ENCODE data around the gene S100PBP. TPM values are rescaled to one million over a fixed set of nuclear protein-coding genes. Genes with fewer than 3 reads are reported as not detected.

S100PBP gene
- total RNA-seq, 1 donor from 2014 or later = 68.8 TPM

DNA sequence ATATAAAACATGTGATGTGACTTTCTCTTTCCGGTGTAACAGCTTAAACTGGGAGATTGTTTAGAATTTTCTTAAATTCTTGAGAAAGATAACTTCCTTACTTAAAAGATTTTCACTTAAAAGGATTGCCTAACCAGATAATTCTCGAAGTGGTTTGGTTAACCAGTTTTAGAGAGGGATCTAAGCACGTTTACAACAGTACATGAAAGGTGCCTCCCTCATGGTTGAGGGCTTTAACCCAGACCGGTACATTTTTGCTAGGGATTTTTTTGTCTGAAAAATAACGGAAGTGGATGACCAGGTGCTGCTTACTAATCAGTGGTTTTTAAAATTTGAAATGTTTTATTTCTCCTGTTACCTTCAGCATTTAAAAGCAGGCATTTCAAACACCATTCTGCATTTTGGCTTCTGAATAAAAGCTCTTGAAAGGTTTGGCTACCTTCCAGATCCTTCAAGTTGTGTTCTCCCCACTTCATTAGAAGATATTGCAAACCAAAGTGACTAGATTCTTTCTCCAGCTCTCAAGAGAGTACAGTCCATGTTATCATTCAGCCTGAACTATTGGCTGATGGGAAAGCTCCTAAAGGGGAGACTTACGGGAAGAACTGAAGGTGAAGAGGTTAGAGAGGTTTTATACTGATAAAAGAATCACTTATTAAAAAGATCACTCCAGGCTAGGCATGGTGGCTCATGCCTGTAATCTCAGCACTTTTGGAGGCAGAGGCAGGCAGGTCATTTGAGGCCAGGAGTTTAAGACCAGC is 12.8 kb downstream of the S100PBP start:
- DNase-seq = no peak

DNA sequence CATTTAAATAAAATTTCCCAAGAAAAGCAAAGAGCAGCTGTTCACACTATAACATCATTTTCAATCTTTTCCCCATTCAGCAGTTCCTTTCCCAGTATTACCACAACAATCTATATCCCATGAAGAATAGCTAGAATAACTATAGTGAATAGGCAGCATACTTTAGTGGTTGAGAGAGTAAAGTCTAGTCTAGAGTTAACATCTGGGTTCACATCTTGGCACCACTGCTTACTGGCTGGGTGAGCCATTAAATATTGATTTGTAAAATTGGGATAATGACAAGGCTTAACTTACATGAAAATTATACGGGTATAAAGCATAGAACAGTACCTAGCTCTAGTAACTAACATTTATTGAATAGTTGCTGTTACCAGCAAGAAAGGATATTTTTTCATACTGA is 14.4 kb downstream of the S100PBP start:
- no peak for DNase-seq

DNA sequence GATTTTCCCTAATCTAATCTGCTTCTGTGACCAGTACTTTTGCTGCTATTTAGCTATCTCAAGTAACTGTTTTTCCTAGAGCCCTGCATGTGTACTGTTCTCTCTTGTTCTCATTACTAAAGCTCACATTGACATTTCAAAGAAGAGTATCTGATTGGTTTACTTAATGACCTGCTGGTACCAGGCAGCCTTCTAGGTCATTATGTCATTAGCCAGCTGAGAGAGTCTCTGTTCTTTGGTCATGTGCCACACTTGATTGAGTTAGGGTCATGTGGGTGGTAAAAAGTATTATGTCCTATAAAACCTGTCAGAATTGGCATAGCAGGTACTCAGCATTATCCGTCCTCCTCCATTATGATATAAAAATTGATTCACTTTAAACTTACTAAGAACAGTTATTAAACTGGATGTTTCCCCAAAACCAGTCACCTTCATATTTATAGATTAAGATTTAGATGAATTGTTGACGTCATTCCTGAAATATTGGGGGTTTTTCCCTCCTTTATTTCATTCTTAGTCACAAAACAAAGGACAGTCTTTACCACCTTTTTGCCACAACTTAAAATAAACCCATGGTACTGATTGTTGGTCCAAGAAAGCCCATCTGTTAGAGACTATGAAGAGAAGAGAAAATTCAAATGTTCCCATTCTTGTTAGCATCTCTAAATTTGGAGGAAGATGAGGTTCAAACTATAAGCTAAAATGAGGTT is 31.1 kb downstream of the S100PBP start:
- DNase-seq = no peak

DNA sequence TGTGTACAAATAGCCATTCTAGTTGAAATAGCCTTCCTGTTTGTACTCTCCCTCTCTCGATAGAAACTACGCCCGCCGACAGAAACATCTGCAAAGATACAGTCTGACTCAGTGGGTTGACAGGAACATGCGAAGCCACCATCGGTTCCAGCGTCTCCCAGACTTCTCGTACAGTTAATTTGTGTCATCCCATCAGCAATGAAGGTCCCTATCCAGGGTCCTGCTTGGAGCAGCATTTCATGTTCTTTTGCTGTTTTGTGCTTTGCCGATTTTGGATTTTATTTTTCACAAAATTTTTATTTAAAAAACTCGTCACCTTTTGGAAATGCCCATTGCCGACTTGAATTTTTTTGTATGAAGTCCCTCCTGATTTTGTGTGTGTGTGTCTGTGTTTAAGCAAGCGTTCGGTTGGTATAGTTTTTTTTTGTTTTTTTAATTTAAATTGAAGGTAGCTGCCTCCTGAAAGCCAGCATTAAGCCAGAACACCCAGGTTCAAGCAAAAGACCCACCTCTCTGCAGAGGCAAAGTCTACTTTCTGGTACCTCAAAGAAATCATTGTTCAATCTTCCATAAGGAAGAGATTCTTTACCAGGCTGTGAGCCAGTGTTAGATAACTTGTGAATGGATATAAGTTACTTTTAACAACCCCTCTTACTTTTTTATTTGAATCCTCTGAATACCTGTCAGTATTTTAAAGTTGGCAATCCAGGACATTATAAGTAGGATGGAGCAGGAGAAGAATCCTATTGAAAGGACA is 38.6 kb downstream of the S100PBP start:
- DNase-seq = no peak

DNA sequence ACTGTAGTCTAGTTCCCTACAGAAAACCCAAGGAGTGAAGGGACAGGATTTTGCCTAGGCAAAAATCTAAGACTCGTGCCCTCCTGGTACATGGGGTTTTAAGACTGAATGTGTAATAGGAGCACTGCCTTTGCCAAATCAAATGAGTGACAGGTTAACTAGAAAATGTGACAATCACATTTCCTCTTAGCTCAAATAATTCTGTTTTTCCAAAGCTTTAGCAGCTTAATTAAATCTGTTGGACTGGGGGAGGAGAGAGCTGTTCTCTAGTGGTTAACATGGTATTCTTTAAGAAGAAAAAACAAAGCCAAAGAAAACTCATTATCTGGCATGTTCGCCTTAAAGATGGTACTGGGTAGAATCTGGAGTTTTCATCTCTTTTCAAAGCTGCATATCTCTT is 40.7 kb downstream of the S100PBP start:
- no peak for DNase-seq

DNA sequence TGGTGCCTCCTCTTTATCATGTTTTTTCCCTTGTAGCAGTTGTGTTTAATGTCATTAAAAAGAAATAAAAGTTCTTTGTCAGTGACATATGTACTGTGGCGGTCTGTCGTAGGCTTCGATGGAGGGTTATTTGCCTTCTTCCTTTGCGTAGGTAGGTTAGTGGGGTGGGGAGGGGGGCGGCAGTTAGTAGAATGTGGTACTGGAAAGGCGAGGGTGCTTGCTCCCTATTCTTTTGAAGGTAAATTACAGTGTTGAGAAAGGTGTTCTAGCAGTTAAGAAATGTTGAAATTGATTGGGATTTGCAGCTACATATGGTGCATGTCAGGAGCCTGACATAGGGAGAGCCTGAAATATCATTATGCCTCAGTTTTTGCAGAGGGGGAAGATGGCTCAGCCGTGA is 41.3 kb downstream of the S100PBP start:
- DNase-seq = no peak

DNA sequence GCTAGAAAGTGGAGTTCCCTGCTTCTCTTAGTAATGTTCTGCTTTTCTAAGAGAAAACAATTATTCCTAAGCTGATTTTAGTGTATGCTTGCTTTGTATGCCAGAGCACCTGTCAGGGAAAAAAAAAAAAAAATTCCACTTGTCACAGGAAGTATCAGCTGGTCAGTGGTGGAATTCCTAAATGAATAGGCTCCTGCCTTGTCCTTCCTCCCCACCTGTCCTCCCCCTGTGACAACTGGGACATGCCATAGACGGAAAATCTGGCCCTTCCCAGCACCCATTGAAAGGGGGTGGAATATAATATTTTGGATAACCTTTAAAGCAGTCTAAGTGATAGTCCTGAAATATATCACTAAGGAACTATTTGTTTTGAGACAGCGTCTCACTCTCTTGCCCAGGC is 42.5 kb downstream of the S100PBP start:
- peak; percentile 67 for DNase-seq

DNA sequence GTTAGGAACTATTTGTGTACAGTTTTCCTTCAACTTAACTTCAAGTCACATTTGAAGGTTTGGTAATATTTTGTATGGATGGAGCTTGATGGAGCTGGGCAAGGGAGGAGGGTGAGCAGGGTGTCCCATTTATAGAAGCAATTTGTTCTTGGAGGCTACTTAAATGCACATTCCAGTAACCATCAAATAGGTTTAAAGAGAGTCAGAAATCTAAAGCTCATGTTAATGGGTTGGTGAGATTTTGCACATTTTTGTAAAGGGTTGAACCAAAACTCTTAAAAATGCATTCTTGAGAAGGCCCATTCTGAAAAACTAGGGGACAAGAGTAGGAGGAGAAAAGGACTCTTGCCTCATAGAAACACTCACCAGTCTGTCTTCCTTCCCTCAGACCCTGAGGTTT is 43.1 kb downstream of the S100PBP start:
- no peak for DNase-seq

DNA sequence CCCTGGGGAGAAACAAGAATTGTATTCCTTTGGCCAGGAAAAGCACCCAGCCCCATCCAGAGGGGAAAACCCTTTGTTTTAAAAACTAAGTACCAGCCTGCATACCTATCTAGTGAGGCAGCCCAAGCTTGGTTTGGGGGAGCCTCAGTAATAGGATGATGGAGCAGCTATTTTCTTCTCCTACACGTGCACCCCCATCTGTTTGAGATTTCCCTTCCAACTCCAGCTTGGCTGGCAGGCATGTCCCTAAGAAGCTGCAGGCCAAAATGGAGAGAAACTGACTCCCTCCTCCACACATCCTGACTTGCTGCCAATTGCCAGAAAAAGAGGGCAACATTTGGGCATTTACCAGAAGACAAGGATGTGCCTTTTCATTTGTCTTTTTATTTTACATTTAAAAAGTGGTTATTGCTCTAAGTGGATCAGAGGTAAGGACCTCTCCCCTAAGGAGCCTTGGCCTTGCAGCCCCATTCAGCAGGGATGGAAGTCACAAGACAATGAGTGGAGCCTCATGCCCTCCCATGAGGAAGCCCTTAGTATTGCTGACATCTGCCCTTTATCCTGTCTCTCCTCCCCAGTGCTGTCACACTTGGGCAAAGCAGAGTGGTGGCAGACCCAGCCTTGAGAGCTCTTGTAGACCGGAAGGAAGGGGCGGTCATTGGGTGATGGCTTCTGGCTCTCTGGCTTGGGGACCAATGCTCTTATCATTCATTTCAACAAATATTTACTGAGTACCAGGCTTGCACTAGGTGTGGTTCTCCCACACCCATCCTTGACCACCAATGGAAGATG is 44.6 kb downstream of the S100PBP start:
- no peak for DNase-seq

DNA sequence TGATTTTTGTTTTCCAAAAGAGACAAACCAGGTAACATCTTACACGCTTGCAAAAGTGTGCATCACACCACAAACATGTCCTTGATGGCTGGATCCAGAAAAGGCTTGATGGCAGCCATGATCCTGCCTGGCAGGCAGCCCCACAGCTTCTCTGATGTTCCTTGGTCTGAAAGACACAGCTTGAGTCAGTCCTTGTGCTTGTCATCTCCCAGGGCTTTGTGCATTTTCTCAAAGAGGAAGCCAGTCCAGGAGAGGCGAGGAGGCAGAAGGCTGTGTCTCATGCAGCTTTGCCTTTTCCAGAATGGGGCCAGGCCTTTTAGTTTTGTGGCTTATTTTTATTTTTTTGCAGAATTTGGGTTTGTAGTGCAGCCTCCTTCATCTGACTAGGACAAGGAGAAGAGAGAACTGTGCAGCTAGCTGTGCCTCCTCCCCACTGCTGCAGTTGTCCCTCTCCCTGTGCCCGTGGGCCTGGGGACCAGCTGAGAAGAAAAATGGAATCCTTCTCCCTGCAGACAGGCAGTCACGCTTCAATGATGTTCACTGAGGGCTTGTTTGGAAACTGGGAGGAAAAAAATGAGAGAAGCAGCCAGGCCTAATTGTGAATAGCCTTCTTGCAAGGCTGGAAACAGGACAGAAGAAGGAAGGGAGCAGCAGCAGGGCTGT is 45.9 kb downstream of the S100PBP start:
- no peak for DNase-seq

DNA sequence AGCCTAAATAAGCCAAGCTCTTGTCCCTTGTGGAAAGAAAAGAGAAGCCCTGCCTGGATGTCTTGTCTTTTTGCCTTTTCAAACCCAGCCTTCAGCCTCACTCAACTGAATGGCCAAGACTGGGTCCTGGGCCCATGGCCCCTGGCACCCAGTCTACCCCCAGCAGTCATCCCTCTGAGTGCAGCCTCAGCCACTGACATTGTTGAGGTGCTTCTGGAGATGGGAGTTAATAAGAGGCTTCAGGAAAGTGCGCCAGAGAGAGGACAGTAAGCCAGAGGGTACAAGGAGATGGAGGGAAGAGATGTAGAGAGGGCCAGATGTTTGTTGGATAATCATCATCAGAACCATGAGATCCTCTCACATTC is 46.4 kb downstream of the S100PBP start:
- DNase-seq = no peak

DNA sequence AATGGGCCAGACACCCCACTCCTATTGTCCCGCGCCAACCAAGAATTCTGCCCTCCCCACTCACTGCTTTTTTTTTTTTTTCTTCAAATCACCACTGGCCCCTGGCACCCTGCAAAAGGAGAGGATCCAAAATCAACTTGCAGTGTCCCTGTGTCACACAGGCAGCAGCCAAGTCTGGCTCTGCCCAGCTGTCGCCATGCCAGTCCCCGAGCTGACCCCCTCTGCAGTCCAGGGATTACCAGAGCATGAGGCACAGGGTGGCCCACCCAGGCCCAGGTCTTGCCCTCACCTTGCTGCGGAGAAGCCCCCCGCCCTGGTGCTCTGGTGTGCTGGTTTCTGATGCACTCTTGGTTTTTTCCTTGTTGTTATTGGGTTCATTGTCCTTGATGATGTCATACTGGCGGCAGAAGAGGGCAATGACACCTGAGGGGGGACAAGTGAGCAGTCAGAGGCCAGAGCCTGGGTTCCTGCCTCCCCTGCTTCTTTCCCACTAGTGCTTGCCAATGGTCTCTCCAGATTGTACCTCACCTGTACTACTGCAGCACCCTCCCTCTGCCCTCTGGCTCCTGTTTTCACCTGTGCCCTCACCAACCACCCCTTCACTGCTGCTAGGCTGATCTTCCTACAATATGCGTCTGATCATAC is 47.0 kb downstream of the S100PBP start:
- no peak for DNase-seq

DNA sequence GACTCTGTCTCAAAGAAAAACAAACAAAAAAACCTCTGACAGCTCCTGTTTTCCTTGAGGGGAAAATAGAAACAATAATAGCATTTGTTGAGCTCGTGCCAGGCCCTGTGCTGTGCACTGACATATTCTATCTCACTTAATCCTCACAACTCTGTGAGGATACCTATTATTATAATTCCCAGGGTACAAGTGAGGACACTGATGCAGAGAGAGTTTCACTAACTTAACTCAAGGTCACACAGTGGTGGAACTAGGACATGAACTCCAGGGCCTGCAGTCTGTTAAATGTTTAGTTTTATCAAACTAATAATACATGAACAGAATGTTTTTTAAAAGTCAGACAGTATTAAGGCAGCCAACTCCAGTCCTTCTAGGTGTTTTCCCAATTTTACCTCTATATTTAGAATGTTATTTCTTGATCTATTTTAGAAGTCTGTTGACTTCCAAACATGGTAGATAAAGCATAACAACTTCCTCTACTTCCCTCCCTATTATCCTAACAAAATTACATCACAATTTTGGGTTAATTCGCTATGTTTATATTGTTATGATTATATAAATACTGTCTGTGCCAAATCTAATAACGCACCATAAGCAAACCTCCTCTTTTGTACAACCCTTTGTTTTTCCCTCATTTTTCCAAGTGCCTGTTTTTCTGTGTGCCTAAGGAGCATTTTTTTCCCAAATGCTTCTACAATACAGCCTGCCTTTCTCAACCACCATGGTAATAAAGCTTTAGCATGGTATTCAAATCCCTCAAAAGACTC is 48.4 kb downstream of the S100PBP start:
- DNase-seq = no peak

DNA sequence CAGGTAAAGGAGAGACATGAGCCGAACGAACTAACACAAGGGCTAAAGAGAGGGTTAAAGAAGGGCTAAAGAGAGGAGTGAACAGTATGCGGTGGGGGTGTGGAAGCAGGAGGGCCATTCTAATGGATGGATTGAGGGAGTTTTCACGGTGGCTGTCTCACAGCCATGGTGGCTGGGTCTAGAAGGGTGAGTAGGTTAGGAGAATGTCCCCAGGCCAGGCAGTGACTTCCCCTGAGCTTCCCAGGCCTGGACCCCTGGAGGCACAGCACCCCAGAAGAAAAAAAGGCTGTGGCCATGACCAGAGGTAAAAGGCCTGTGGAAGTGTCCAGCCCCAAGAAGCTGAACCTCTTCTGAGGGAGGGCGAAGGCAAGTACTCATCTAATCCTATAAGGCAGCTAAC is 49.7 kb downstream of the S100PBP start:
- DNase-seq = no peak

DNA sequence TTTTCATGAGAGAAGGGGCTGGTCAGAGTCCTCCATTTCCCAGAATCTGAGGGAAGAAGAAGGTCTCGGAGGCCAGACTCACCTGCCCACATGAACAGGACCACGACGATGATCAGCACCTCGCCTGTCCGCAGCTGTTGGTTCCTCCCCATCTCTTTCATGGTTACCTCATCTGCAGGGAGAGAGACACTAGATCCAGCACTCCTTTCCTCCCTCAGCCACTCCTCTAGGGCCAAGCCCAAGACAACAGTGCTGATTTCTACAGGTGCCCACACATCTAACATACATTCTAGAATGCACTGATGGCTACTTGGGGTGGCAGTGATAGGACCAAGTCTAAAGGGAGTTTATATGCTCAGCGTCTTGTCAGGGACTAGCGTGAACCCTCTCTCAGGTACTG is 50.2 kb downstream of the S100PBP start:
- no peak for DNase-seq

DNA sequence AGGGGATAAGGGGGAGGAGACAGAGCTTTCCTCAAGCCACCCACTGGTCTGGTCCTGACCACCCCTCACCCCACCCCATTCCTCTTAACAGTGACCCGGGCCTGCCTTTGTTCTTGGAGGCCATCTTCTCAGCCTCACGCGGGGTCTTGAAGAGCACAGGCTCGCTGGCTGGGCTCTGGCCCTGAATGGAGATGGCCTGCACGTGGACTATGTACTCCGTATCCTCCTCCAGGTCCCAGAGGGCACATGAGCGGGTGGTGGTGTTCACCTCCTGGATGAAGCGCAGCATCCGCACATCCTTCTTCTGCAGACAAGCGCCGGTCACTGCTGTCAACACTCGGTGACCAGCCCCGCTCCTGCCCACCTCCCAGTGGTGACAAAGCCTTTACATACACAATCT is 50.6 kb downstream of the S100PBP start:
- no peak for DNase-seq

DNA sequence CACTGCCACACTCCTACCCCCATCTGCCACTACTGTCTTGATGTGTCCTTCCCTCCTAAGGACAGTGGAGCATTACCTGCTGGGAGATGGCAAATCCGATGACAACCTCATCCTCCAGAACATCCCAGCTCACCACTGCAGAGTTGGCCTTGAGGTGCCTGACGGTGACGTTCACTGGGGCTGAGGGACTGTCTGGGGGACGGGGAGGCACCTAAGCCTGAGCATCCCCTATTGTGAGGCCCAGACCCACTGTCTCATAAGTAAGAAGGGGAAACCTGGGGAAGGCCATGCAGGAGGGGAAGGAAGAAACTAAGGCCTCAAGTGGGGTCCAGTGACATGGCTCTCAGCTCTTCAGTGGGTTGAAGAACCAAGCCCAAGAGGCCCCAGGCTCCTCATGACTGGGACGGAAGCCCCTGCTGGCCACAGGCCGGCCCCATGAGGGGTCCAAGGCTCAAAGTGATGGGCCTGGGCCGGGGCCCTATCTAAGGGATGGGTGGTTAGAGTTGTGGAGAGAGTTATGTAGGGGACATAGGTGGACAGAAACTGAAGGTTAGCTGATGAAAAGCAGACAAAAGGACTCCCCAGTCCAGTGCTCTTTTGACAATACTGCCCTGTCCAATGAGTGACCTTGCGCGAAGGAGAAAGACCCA is 51.5 kb downstream of the S100PBP start:
- DNase-seq = no peak

DNA sequence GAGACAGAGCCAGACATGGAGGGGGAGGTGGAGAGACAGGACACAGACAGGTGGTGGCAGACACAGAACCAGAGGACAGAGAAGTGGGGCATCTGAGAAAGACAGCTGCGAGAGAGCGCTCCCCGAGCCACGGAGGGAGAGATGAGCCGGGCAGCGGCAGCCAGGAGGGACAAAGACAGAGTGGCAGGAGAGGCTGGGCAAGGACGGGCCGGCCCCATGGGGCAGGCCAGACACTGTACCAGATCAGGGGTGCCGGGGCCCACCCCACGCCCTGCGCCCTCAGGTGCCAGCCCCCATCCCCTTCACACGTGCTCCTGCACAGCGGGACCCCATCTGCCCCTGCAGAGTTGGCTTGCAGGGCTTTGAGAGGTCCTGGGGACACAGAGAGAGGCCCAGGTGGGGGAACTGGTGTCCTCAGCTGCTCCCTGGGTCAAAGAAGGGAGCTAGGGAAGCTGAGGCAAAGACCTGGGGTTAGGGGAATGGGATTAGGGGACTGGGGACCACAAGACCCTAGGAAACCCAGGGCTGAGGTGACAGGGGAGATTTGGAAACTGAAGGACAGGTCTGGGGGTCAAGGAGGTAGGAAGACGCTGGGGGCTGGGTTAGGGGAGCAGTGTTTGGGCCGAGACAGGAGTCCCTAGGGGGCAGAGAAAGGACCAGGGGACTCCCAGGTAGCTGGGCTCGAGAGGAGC is 52.6 kb downstream of the S100PBP start:
- DNase-seq = peak; percentile 76

DNA sequence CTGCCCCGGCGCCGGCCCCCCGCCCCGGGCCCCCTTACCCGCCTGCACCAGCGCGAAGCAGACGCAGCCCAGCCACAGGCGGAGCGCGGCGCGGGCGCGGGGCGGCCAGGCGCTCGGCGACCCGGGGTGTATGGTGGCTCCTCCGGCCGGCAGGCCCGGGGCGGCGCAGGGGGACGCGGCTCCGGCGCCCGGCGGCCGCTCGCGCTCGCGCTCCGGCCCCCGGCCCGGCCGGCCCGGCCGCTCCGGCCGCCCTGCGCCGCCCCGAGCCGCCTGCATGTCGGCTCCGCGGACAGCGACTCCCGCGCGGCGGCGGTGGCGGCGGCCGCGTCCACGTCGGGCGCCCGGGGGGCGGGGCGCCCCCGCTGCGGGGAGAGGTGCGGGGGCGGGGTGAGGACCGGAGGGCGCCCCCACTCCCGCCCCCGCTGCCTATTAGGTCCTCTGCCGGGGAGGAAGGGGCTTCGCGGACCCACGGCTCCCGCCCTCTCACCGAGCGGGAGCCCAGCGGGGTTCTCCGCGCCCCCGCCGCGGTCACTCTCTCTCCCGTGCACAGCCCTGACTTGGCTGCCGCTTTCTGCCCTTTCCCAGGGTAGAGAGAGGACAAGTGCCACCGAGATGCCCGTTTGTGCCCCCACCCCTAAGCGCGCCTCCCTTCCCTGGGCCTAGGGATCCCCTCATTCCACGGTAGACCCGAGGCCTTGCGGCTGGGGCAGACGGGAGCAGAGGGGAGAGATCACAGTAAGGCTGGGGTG is 53.3 kb downstream of the S100PBP start, which contains the start of gene FNDC5:
Gene FNDC5, minus strand, starts transcription at position 298 of the 749 bp plus-strand sequence.
- DNase-seq = peak; percentile 69

Data from tongue (tissue), 2 donors.